D721Med (cell line): ENCODE measurements around the gene ANKHD1.

ENCODE experiments used
- DNase-seq: peaks from one replicate; pipeline ENCODE4 v3.0.0; 2011; ENCODE audit warnings: low spot score; ENCODE audit not compliant: insufficient read length
- FAIRE-seq: peaks from 2 replicates; lab custom pipeline; 2011; peaks lifted over from hg19 to GRCh38; lab: Jason Lieb, UNC
- CTCF ChIP-seq: IDR thresholded peaks from 2 replicates; pipeline ENCODE4 v1.5.1; 2012; ENCODE audit warnings: mild to moderate bottlenecking, control low read depth; ENCODE audit not compliant: insufficient read depth; ENCODE audit errors: missing control alignments

The ANKHD1 gene

GRCh38 chr5:140360101-140360500 is 41.5 kb upstream of the ANKHD1 start, which contains the start of gene SLC4A9:
Gene SLC4A9 (plus strand): TSS chr5:140360194. CDS start chr5:140360237, 43 bp downstream.
- no peak for TF ChIP-seq CTCF
- FAIRE-seq (no peak), DNase-seq (no peak)

DNA sequence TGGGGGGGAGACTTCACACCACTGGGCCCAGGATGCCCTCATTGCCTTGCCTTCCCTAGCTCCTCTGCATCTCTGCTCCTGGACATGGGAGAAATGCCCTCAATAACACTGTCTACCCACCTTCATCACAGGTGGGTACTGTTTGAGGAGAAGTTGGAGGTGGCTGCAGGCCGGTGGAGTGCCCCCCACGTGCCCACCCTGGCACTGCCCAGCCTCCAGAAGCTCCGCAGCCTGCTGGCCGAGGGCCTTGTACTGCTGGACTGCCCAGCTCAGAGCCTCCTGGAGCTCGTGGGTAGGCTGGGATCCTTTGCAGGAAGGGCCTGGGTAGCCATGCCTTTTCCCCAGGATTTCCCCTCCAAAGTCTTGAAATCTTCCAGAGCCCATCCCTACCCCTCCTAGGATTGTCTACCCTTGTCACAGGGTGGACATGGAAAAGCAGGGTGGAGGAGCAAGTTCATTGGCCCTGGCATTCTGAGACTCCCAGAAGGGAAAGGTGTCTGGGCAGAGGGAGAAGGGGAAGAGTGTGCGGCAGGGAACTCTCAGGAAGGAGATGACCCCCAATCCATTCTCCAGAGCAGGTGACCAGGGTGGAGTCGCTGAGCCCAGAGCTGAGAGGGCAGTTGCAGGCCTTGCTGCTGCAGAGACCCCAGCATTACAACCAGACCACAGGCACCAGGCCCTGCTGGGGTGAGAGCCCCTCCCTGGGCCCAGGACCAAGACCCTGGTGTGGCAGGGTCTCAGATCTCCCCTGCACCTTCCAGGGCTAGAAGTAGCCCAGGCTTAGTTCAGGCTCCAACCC is 40.8 kb upstream of the ANKHD1 start:
- FAIRE-seq (no peak), DNase-seq (no peak)
- TF ChIP-seq CTCF = no peak

- DNase-seq (no peak), FAIRE-seq (no peak)
- TF ChIP-seq CTCF = no peak
Measured at GRCh38 chr5:140361901-140362300, 39.7 kb upstream of the ANKHD1 start.

DNA sequence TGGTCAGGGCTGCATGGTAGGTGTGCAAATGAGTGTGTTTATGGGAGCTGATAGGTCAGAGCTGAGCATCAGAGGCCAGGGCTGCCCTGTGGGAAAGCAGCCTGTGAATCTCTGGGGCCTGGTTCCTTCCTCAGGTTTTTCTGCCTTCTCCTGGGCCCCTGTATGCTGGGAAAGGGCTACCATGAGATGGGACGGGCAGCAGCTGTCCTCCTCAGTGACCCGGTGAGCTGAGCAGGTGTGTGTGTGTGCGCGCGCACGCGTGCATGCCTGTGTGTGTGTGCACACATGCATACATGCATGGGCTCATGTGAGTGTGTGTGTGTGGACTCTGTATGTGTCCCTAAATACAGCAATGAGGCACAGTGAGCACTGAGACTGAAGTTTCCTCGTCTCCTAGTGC is 39.3 kb upstream of the ANKHD1 start:
- no peak for TF ChIP-seq CTCF
- DNase-seq (no peak), FAIRE-seq (no peak)

DNA sequence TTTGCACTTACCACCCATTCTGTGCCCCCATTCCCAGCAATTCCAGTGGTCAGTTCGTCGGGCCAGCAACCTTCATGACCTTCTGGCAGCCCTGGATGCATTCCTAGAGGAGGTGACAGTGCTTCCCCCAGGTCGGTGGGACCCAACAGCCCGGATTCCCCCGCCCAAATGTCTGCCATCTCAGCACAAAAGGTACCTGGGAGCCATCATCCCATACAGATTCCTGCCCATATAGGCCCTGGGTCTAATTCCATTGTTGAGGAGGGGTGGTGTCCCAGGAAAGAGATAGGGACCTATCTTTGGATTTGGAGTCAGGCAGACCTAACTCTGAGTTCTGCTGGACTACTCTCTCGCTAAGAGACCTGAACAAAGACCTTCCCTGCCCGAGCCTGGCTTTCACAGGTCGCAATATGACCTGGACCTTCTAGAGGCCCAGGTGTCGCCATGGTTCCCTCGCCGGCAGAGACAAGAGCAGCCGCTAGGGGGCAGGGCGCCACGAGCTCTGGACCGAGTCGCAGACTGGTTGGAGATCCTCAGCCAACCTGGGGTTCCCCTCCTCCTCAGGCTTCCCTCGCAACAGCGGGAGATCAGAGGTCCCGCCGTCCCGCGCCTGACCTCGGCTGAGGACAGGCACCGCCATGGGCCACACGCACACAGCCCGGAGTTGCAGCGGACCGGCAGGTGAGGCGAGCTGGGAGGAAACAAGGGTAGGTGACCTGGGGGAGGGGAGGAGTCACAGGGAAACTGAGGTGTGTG is 38.6 kb upstream of the ANKHD1 start:
- FAIRE-seq = no peak
- DNase-seq = no peak
- peak; percentile 83 for TF ChIP-seq CTCF

- no peak for DNase-seq
- no peak for TF ChIP-seq CTCF
- FAIRE-seq = no peak
Measured at GRCh38 chr5:140363631-140364471, 37.8 kb upstream of the ANKHD1 start.
